Breast epithelium (tissue), 3 donors: ENCODE results near the gene PCBP3.

Experiments used
- CTCF ChIP-seq, 3 donors: fragments of 450-650 bp; IDR thresholded peaks; one replicate each; pipeline ENCODE4 v1.5.1; 2016 to 2017; ENCODE audit warnings: antibody characterized with exemption in 3 of 3, mild to moderate bottlenecking in 3 of 3, moderate library complexity in 3 of 3
- POLR2A ChIP-seq: fragments of 450-650 bp; IDR thresholded peaks from one replicate; pipeline ENCODE4 v1.6.1; 2016; ENCODE audit warnings: antibody characterized with exemption, mild to moderate bottlenecking, moderate library complexity
- POLR2AphosphoS5 ChIP-seq, 3 donors: sonication (generic); formaldehyde crosslinking; IDR thresholded peaks; one replicate each; pipeline ENCODE4 v1.6.1; 2017; ENCODE audit warnings: antibody characterized with exemption in 3 of 3

- TF ChIP-seq CTCF (IDR thresholded peaks at IDR 0.05) (no peak), POLR2A (no peak), POLR2AphosphoS5 (IDR thresholded peaks at IDR 0.05) (no peak)
Measured at GRCh38 chr21:45792682-45793383, 149.3 kb downstream of the PCBP3 start.
